HCT116 (cell line): Measurements from ENCODE around the gene PDE4D.

Experiments
- CEBPB ChIP-seq: IDR thresholded peaks from 2 replicates; pipeline ENCODE4 v1.6.1; 2012; ENCODE audit warnings: low read depth
- EZH2phosphoT487 ChIP-seq: fragments of 200-600 bp; IDR thresholded peaks from 2 replicates; pipeline ENCODE4 v1.6.1; 2018; ENCODE audit warnings: antibody characterized with exemption, borderline replicate concordance
- MAX ChIP-seq: IDR thresholded peaks from 2 replicates; pipeline ENCODE4 v1.6.1; 2012
- POLR2A ChIP-seq: IDR thresholded peaks from 2 replicates; pipeline ENCODE4 v1.7.0; 2011; ENCODE audit warnings: borderline replicate concordance; ENCODE audit not compliant: insufficient read depth, insufficient read length; ENCODE audit errors: extremely low read depth
- RAD21 ChIP-seq: IDR thresholded peaks from 2 replicates; pipeline ENCODE4 v1.6.1; 2012; ENCODE audit warnings: low read depth, mild to moderate bottlenecking
- YY1 ChIP-seq: IDR thresholded peaks from 2 replicates; pipeline ENCODE4 v1.6.1; 2011; ENCODE audit warnings: low read length, low read depth, moderate library complexity, mild to moderate bottlenecking; ENCODE audit not compliant: insufficient replicate concordance; ENCODE audit errors: extremely low read depth
- TF ChIP-seq, protein P1 (sequence below): IDR thresholded peaks from 2 replicates; pipeline ENCODE4 v1.6.1; 2011; ENCODE audit warnings: mild to moderate bottlenecking, low read length, moderate library complexity; ENCODE audit not compliant: insufficient replicate concordance; ENCODE audit errors: extremely low read depth
- TF ChIP-seq, protein P2 (sequence below), 3 experiments: fragments of 200-600 bp in 1 of 3; sonication (generic) in 1 of 3; IDR thresholded peaks in 2 of 3; conservative IDR thresholded peaks in 1 of 3; 2 replicates each; pipeline ENCODE4 v1.5.1; 2012 to 2017; ENCODE audit warnings: low read depth in 2 of 3, low read length in 2 of 3, antibody characterized with exemption in 1 of 3, borderline replicate concordance in 1 of 3, control low read depth in 1 of 3, mild to moderate bottlenecking in 1 of 3, mixed read lengths in 1 of 3, mixed run types in 1 of 3, moderate library complexity in 1 of 3; ENCODE audit not compliant: insufficient read depth in 1 of 3

GRCh38 chr5:58921159-58921558 is 972.4 kb downstream of the PDE4D start:
- TF ChIP-seq, protein P1, sequence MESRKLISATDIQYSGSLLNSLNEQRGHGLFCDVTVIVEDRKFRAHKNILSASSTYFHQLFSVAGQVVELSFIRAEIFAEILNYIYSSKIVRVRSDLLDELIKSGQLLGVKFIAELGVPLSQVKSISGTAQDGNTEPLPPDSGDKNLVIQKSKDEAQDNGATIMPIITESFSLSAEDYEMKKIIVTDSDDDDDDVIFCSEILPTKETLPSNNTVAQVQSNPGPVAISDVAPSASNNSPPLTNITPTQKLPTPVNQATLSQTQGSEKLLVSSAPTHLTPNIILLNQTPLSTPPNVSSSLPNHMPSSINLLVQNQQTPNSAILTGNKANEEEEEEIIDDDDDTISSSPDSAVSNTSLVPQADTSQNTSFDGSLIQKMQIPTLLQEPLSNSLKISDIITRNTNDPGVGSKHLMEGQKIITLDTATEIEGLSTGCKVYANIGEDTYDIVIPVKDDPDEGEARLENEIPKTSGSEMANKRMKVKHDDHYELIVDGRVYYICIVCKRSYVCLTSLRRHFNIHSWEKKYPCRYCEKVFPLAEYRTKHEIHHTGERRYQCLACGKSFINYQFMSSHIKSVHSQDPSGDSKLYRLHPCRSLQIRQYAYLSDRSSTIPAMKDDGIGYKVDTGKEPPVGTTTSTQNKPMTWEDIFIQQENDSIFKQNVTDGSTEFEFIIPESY, result no peak
- TF ChIP-seq, protein P2, sequence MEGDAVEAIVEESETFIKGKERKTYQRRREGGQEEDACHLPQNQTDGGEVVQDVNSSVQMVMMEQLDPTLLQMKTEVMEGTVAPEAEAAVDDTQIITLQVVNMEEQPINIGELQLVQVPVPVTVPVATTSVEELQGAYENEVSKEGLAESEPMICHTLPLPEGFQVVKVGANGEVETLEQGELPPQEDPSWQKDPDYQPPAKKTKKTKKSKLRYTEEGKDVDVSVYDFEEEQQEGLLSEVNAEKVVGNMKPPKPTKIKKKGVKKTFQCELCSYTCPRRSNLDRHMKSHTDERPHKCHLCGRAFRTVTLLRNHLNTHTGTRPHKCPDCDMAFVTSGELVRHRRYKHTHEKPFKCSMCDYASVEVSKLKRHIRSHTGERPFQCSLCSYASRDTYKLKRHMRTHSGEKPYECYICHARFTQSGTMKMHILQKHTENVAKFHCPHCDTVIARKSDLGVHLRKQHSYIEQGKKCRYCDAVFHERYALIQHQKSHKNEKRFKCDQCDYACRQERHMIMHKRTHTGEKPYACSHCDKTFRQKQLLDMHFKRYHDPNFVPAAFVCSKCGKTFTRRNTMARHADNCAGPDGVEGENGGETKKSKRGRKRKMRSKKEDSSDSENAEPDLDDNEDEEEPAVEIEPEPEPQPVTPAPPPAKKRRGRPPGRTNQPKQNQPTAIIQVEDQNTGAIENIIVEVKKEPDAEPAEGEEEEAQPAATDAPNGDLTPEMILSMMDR (IDR thresholded peaks at IDR 0.05 in 2 of 3, conservative IDR thresholded peaks at IDR 0.05 in 1 of 3; ENCODE audit: borderline replicate concordance in 1 of 3, insufficient read depth in 1 of 3, low read depth in 2 of 3, low read length in 2 of 3), result no peak
- TF ChIP-seq EZH2phosphoT487, result no peak
- TF ChIP-seq POLR2A, result no peak
- no peak for TF ChIP-seq YY1
- no peak for TF ChIP-seq CEBPB
- TF ChIP-seq RAD21, result no peak
- TF ChIP-seq MAX, result no peak
